NCI-H1930 (cell line): Measurements from ENCODE around the gene ALOX15.
"Not testable (repeated sequence)": the region's sequence is repeated elsewhere in the genome, so short reads cannot be mapped to it uniquely, and the experiment has no call there.

Experiments used
- DNase-seq, 2 experiments: peaks; one replicate each; lab custom pipeline; 2025; lab: John Stamatoyannopoulos, UW

The ALOX15 gene, protein sequence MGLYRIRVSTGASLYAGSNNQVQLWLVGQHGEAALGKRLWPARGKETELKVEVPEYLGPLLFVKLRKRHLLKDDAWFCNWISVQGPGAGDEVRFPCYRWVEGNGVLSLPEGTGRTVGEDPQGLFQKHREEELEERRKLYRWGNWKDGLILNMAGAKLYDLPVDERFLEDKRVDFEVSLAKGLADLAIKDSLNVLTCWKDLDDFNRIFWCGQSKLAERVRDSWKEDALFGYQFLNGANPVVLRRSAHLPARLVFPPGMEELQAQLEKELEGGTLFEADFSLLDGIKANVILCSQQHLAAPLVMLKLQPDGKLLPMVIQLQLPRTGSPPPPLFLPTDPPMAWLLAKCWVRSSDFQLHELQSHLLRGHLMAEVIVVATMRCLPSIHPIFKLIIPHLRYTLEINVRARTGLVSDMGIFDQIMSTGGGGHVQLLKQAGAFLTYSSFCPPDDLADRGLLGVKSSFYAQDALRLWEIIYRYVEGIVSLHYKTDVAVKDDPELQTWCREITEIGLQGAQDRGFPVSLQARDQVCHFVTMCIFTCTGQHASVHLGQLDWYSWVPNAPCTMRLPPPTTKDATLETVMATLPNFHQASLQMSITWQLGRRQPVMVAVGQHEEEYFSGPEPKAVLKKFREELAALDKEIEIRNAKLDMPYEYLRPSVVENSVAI

DNA sequence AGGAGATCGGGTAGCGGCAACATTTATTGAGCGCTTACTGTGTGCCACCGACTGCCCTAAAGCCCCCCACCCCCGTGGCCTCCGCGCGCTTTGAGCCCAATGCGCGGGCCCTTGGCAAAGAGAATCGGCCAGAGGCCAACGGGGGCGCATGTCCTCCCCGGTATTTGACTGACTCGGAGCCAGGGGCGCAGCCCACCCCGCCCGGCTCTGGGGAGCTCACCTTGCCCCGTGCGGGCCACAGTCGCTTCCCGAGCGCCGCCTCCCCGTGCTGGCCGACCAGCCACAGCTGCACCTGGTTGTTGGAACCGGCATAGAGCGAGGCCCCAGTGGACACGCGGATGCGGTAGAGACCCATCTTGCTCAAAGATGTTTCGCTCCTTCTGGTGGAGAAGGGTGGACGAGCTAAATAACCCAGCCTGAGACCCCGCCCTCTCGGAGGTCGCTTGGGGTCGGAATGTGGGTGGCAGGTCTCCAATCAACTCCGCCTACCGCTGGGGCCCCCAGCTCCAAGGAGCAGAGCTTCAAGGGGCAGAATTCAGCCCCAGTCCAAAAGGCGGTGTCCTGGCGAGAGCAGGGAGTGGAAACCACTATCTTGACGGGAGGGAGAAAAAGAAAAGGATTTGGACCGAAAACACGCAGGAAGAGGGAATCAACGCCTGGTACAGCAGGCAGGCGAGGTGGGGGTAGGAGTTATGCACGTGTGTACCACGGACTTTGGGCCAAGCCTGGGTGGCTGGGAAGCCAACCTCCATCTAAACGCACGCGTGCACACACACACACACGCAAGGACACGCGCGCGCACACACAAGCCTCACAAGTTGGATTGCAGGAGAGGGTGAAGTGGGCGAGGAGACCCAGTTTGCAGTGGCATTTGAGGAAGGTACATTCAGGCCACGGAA, at the start of gene ALOX15:
TSS of gene ALOX15 (minus strand) at position 382 of the 899 bp plus-strand sequence. CDS start at position 355, 27 bp downstream.
- no peak for DNase-seq

- no peak for DNase-seq
Measured at GRCh38 chr17:4690745-4691144, 49.3 kb upstream of the ALOX15 start.

- DNase-seq: not testable (repeated sequence)
Measured at GRCh38 chr17:4689872-4690271, 48.4 kb upstream of the ALOX15 start.

GRCh38 chr17:4683739-4684138, 42.3 kb upstream of the ALOX15 start:
- not testable (repeated sequence) for DNase-seq

DNA sequence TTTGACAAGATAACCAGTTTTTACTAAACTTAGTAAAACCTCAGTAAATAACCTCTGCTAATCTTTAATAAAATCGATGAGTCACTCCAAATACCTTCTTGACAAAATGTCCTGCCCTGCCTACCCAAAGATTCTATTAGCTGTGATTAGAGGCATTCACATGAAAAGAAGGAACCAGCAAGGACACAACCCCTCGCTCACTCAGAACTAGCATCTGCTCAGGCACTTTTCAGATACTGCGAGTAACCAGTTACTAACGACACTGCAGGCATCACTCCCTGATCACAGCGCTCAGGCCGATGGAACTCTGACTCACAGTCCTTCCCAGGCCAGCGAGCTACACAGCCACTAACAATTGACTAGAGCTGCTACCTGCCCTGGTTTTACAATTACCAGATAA, 38.2 kb upstream of the ALOX15 start:
- no peak for DNase-seq

DNA sequence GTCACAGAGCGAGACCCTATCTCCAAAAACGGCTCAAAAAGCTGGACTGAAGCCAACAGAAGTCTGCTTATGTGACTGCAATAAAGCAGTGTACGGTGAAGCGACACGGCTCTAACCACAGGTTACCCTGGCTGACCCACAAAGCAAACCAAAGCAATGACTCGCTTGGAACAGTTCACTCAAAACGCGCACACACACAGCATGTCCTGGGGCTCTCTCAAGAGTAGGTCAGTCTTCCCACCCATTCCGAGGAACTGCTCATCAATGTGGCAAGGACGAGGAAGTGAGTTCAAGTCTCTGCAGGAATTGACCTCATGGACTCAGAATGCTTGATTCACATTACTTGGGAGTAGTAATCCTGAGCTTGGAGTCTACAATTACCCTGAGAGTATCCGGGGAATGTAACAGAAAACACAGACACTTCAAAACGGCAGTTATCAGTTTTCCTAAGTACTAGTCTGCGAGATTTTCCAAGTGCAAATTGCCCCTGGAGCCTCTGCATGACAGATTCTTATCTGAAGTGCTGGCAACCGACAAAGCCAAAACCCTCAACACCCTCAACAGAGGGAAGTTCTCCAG, 37.1 kb upstream of the ALOX15 start:
- DNase-seq: no peak

- DNase-seq: no peak
Measured at GRCh38 chr17:4676791-4677190, 35.3 kb upstream of the ALOX15 start.

DNA sequence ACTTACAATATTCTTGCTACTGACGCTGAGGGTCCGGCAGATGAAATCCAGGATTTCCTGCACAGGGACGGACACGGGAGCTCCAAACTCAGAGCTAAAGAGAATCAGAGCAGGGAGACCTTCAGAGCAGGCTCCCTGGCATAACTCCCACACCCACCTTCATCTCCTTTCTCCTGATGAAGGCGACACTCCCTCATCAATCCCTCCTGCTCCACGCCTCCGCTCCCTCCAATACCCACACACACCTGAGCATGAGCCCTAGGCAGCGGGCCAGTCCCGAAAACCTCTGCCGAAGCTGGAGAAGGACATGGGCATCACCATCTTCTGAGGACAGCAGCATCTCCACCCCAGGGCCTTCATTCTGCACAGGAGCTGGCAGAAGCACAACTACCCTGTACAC, 34.3 kb upstream of the ALOX15 start:
- no peak for DNase-seq

GRCh38 chr17:4674685-4674998, 33.2 kb upstream of the ALOX15 start:
- no peak for DNase-seq

DNA sequence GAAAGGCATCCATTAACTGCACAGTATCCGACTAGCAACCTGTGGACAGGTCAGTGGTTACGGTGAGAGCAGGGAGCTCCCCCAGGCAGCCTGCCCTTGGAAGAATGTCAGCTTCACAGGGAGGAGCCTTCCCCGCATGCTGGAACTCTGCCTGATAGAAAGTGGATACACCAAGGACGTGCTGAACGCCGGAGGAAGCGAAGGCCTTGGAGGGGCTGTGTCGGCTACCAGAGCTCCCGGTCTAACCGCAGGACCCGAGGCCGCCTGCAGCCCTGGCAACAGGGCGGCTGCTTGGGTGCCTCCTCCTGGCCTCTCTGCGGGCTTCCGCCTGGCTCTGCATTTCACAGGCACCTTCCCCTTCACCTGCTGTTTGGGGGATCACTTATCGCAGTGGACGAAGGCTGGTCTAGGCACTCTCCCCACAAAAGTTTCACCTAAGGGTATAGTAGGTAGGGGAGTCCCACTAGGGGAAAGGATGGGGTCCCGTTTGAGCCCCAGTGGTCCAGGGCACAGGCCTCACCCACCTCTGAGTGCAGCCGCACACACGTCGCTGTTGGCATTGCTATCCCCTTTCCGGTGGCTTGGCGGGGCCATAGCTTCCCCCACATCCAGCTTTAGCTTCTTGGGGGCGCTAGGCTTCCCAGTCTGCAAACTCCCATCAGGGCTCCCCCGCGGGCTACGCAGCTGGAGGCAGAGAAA, 32.7 kb upstream of the ALOX15 start:
- no peak for DNase-seq

GRCh38 chr17:4673169-4673568, 31.7 kb upstream of the ALOX15 start:
- no peak for DNase-seq

DNA sequence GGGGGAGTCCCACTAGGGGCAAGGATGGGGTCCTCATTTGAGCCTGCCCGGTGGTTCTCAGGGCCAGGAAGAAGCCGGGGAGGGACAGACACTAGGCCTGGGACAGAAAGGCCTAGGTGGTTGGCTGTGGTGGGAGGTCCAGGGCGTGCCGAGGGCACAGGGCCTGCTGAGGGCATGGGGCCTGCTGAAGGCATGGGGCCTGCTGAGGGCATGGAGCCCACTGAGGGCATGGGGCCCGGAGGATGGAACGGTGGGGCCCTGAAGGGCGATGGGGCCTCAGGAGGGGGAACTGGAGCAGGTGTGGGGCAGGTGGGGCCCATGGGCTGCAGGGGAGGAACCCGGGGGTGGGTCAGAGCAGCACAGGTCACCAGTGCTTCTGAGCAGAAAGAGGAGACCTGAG, 31.3 kb upstream of the ALOX15 start:
- DNase-seq: no peak

DNA sequence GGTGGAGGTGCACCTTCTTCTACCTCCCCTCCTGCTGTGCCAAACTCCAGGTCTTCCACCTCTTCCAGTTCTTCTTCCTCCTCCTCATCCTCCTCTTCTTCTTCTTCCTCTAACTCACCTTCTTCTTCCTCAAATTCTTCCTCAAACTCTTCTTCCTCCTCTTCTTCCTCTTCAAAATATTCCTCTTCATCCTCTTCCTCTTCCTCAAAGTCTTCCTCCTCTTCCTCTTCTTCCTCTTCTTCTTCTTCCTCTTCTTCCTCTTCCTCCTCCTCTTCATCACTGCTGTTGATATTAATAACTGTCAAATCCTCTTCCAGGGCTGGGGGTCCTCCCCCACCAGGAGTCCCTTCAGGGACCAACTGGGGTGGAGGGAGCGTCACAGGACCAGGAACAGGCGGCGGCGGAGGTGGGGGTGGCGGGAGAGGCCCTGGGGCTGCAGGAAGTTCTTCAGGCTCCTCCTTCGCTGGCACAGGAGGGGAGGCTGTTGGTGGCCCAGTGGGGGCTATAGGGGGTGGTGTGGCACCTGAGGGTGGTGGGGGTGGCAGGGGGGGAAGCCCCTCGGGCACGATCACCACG, 30.7 kb upstream of the ALOX15 start:
- DNase-seq: no peak

DNA sequence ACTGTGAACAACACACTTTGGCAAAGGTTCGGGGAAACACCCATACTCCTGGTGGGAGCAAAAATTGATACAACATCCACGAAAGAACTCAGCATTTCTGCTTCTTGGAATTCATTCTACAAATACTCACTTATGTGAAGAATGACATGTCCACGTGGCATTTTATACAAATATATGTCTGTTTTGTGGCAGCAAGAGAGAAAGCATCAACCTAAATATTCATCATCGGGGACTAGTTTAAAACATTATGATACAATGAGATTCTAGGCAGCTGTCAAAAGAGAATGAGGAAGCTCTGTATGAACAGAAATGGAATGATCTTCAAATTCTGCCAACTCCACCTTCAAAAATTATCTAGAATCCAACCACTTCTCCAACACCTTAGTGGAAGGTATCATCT, 25.7 kb upstream of the ALOX15 start:
- DNase-seq: no peak

DNA sequence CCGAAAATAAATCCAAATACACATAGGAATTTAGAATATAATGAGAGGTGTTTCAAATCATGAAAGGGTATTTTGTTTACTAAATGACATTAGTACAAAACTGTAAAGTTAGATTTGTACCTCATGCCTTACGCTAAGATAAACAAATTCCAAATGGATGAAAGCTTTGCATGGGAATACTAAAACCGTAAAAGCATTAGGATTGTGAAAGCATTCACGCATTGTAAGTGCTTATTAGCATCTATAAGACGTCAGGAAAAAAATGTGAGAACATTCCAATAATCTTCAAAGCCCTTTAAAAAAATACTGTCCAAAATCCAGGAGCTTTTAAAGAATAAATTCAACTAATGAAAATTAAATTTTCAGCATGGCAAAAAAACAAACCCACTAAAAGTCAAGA, 24.8 kb upstream of the ALOX15 start:
- DNase-seq: no peak

DNA sequence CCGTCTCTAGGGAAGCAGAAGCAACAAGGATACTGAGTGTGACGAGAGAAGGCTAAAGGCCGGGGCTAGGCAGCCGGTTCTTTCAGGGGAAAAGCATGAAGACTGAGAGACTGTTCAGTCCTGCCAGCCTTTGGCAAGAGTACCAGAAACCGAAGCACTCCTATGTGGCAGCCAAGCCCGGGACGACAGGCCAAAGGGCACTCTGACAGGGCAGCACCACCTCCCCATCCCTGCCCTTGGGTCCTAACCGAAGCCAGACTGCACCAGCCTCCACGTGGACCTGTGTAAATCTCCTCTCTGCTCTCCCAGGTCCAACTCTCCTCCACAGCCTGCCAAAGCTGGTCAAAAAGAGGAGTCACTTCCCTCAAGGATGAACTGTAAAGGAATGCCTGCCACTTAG, 23.5 kb upstream of the ALOX15 start:
- DNase-seq: no peak

GRCh38 chr17:4664230-4664629, 22.8 kb upstream of the ALOX15 start:
- no peak for DNase-seq

- no peak for DNase-seq
Measured at GRCh38 chr17:4663711-4664110, 22.2 kb upstream of the ALOX15 start.

- DNase-seq: no peak
Measured at GRCh38 chr17:4658478-4659305, 17.2 kb upstream of the ALOX15 start.

DNA sequence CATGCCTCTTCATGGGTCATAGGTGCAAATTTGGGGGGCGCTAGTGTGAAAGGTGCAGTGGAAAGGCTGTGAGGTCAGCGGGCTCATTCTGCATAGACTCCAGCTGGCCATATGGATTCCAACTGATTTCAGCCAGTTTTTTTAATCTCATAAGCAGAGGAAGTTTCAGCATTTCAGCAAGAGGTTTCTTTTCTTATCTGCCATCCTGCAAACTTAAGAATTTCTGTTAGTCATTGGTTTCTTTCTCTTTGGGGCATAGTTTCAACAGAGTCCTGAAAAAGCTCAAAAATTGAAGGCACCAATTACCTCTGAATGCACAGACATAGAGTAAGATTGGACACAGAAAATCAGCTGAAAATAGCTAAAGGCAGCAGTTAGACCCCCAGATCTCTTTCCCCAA, 16.2 kb upstream of the ALOX15 start:
- no peak for DNase-seq
